ENCODE results near the gene NALCN.

NALCN gene

GRCh38 chr13:101433895-101434294 lies 17.6 kb upstream of the NALCN start:
- in situ Hi-C loops (cut with HindIII; ENCODE audit: low sequenced_read_pairs), result no loop called here

GRCh38 chr13:101429733-101430132 lies 13.4 kb upstream of the NALCN start:
- H3K4me3 ChIP-seq (ENCODE audit: low read depth, low read length), result no peak overlapping the region
- in situ Hi-C loops (cut with HindIII; ENCODE audit: low sequenced_read_pairs), result no loop called here
- no peak for DNase-seq (ENCODE audit: low read depth, low spot score)
- TF ChIP-seq CTCF (IDR thresholded peaks at IDR 0.05; ENCODE audit: low read depth, low read length), result no peak

More at GRCh38 chr13:101433895-101434294, 17.6 kb upstream of the NALCN start:
- DNase-seq (ENCODE audit: low read depth, low spot score), result no peak
- H3K4me3 ChIP-seq (ENCODE audit: low read depth, low read length), result no peak overlapping the region
- no peak for TF ChIP-seq CTCF (IDR thresholded peaks at IDR 0.05; ENCODE audit: low read depth, low read length)

GRCh38 chr13:101425623-101426022 lies 9.3 kb upstream of the NALCN start:
- no peak for DNase-seq (ENCODE audit: low read depth, low spot score)
- TF ChIP-seq CTCF (IDR thresholded peaks at IDR 0.05; ENCODE audit: low read depth, low read length), result no peak
- no peak overlapping the region for H3K4me3 ChIP-seq (ENCODE audit: low read depth, low read length)
- in situ Hi-C loops (cut with HindIII; ENCODE audit: low sequenced_read_pairs), result no loop called here

- TF ChIP-seq CTCF (IDR thresholded peaks at IDR 0.05; ENCODE audit: low read depth, low read length), result no peak
- no peak overlapping the region for H3K4me3 ChIP-seq (ENCODE audit: low read depth, low read length)
- in situ Hi-C loops (cut with HindIII; ENCODE audit: low sequenced_read_pairs), result no loop called here
- DNase-seq (ENCODE audit: low read depth, low spot score), result no peak
Measured at GRCh38 chr13:101425156-101425471, 8.8 kb upstream of the NALCN start.

- no peak for TF ChIP-seq CTCF (IDR thresholded peaks at IDR 0.05; ENCODE audit: low read depth, low read length)
- in situ Hi-C loops (cut with HindIII; ENCODE audit: low sequenced_read_pairs), result no loop called here
- no peak overlapping the region for H3K4me3 ChIP-seq (ENCODE audit: low read depth, low read length)
- DNase-seq (ENCODE audit: low read depth, low spot score), result peak; percentile 36
Measured at GRCh38 chr13:101424381-101425155, 8.3 kb upstream of the NALCN start.

- DNase-seq (ENCODE audit: low read depth, low spot score), result no peak
- in situ Hi-C loops (cut with HindIII; ENCODE audit: low sequenced_read_pairs), result no loop called here
- H3K4me3 ChIP-seq (ENCODE audit: low read depth, low read length), result no peak overlapping the region
- no peak for TF ChIP-seq CTCF (IDR thresholded peaks at IDR 0.05; ENCODE audit: low read depth, low read length)
Measured at GRCh38 chr13:101423872-101424271, 7.6 kb upstream of the NALCN start.
